Right lobe of liver (tissue), 6 donors: Measurements from ENCODE around the gene AMT. TPM values are rescaled to one million over a fixed set of nuclear protein-coding genes. Genes with fewer than 3 reads are reported as not detected.
A peak's percentile ranks its signal among the peaks of the same experiment; 100 is the strongest.
"Not testable (repeated sequence)": the region's sequence is repeated elsewhere in the genome, so short reads cannot be mapped to it uniquely, and the experiment has no call there.

ENCODE experiments used
- ATAC-seq, 4 donors: fragments of 200-7000 bp; cut with Tn5 transposase; one replicate each; pipeline ENCODE4 v1.9.1; 2020; ENCODE audit warnings: mild to moderate bottlenecking in 4 of 4, moderate library complexity in 4 of 4
- DNase-seq, 3 donors: peaks; one replicate each; pipeline ENCODE4 v3.0.0-alpha.2; 2020
- H3K27ac ChIP-seq, 3 donors: fragments of 200-600 bp; one replicate each; pipeline ENCODE4 v1.8.0; 2022
- H3K27me3 ChIP-seq, 2 donors: fragments of 200-600 bp; one replicate each; pipeline ENCODE4 v1.8.0; 2022
- H3K36me3 ChIP-seq, 4 donors: fragments of 200-600 bp; sonication (generic) in 1 of 4; one replicate each; pipeline versions ENCODE4 v1.5.1 to v1.8.0; 2017 to 2022; ENCODE audit warnings: control low read depth in 1 of 4
- H3K4me1 ChIP-seq, 4 donors: fragments of 200-600 bp; sonication (generic) in 1 of 4; one replicate each; pipeline versions ENCODE4 v1.5.1 to v1.8.0; 2017 to 2022; ENCODE audit warnings: control low read depth in 1 of 4
- H3K4me3 ChIP-seq, 3 donors: fragments of 200-600 bp; one replicate each; pipeline ENCODE4 v1.8.0; 2022
- H3K9me3 ChIP-seq, 4 donors: fragments of 200-600 bp; sonication (generic) in 1 of 4; one replicate each; pipeline versions ENCODE4 v1.5.1 to v1.8.0; 2017 to 2022; ENCODE audit warnings: control low read depth in 1 of 4
- POLR2A ChIP-seq: fragments of 450-650 bp; IDR thresholded peaks from one replicate; pipeline ENCODE4 v1.6.1; 2017; ENCODE audit warnings: antibody characterized with exemption, mild to moderate bottlenecking
- WGBS: methylation state at CpG from one replicate; pipeline ENCODE4 v1.1.6; 2018; ENCODE audit warnings: low coverage, low lambda C conversion rate; ENCODE audit not compliant: insufficient coverage; ENCODE audit errors: missing lambda C conversion rate; 5-methylcytosine and 5-hydroxymethylcytosine counted together
- intact Hi-C, 2 donors: fragments of 100-400 bp; cut with DNase I; formaldehyde crosslinking; loops; one replicate each; pipeline versions ENCODE4 v1.11.2 to v1.14.1; 2022
- total RNA-seq, 6 experiments: library from RNA; depleted of rRNA in 2 of 6; stranded (reverse); fragments of >200 nt in 2 of 6; fragmentation: NEBNext Ultra II Directional in 3 of 6; extraction: Animal tissue kit (Norgen Biotek cat#: 25700) in 3 of 6; gene quantifications; one replicate each; pipeline versions ENCODE4 v1.1.0 to v1.2.4, GENCODE V29; 2016 to 2023
- TF ChIP-seq, protein P1 (sequence below), 4 donors: fragments of 200-600 bp in 3 of 4; fragments of 450-650 bp in 1 of 4; IDR thresholded peaks; one replicate each; pipeline versions ENCODE4 v1.5.1 to v1.8.0; 2016 to 2022; ENCODE audit warnings: antibody characterized with exemption in 4 of 4, mild to moderate bottlenecking in 2 of 4
- donor health status: DM: no; HTN: yes; CAD: no.
- donor health status: DM: no; HTN: no; CAD: no.
- donor health status: DM: no; HTN: no; CAD: no.
- donor health status: DM: no; HTN: yes; CAD: no.
- donor health status: DM: no; HTN: yes; CAD: no.

The AMT gene
- total RNA-seq, 6 experiments from 2014 or later = 8.4 to 52.0 (median 31.3) TPM

DNA sequence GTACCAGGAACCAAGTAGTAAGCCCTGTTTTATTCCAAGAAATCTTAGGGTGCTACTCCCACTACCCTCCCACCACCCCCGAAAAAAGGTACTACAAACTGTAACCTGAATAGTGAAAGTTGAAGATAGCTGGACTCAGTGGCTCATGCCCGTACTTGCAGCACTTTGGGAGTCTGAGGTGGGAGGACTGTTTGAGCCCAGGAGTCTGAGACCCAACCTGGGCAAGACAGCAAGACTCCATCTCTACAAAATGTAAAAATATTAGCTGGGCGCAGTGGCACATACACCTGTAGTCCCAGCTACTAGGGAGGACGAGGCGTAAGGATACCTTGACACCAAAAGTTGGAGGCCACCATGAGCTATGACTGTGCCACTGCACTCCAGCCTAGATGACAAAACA, 18.4 kb downstream of the AMT start:
- ATAC-seq = no peak
- no peak for DNase-seq
- Histone ChIP-seq H3K36me3 (no peaks in the 10 kb centered on the region), H3K4me1 (peaks cover 0 to 19% (median 0%) of the 10 kb centered on the region in 4 donors), H3K27me3 (no peaks in the 10 kb centered on the region), H3K9me3 (no peaks in the 10 kb centered on the region), H3K4me3 (no peak overlapping the region), H3K27ac (no peak overlapping the region)
- 52% methylated on average over 2 of the region's 5 CpGs for WGBS
- intact Hi-C loops = no loop called here
- TF ChIP-seq POLR2A = no peak
- TF ChIP-seq, protein P1, sequence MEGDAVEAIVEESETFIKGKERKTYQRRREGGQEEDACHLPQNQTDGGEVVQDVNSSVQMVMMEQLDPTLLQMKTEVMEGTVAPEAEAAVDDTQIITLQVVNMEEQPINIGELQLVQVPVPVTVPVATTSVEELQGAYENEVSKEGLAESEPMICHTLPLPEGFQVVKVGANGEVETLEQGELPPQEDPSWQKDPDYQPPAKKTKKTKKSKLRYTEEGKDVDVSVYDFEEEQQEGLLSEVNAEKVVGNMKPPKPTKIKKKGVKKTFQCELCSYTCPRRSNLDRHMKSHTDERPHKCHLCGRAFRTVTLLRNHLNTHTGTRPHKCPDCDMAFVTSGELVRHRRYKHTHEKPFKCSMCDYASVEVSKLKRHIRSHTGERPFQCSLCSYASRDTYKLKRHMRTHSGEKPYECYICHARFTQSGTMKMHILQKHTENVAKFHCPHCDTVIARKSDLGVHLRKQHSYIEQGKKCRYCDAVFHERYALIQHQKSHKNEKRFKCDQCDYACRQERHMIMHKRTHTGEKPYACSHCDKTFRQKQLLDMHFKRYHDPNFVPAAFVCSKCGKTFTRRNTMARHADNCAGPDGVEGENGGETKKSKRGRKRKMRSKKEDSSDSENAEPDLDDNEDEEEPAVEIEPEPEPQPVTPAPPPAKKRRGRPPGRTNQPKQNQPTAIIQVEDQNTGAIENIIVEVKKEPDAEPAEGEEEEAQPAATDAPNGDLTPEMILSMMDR (IDR thresholded peaks at IDR 0.05) = no peak

DNA sequence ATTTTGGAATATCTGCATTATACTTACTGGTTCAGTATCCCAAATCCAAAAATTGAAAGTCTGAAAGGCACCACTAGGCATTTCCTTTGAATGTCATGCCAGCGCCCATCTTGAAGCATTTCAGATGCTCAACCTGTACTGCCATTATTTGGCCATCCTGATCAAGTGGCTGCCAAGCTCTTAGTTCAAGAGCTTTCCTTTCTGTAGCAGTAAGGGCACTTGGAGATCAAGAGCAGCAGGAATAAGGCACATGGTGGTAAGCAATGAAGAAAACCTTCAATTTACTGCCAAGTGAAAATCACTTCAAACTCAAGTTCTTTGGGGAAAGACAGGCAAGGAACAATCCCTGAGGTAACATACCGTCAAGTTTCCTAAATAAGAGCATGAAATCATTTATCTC, 20.5 kb downstream of the AMT start:
- Histone ChIP-seq H3K27me3 (no peaks in the 10 kb centered on the region), H3K4me3 (no peak overlapping the region), H3K27ac (no peak overlapping the region), H3K36me3 (peaks cover 0 to under 1% (median 0%) of the 10 kb centered on the region in 4 donors), H3K4me1 (peaks cover 0 to 15% (median 0%) of the 10 kb centered on the region in 4 donors), H3K9me3 (no peaks in the 10 kb centered on the region)
- WGBS = 89% methylated on average over 2 of the region's 2 CpGs
- TF ChIP-seq, protein P1 (IDR thresholded peaks at IDR 0.05) = no peak
- TF ChIP-seq POLR2A = no peak
- DNase-seq = no peak
- ATAC-seq = no peak
- intact Hi-C loops = no loop called here

DNA sequence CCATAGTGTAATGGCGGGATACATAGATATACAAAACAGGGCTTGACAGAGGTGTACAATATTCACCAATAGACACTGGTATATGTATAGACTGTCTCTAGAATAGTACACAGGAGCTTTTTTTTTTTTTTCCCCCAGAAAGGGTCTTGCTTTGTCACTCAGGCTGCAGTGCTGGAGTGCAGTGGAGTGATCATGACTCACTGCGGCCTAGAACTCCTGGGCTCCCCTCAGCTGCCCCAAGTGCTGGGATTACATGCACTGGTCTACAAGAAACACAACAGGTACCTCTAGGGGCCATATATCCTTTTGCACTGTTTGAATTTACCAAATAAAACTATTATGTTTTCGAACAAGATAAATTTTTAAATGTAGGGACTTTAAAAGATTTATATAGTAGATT, 22.8 kb downstream of the AMT start:
- DNase-seq = peak in 2 of 3 donors; percentile 0 to 15
- no peak overlapping the region for H3K27ac ChIP-seq
- peaks cover 0 to 10% (median 0%) of the 10 kb centered on the region in 4 donors for H3K36me3 ChIP-seq
- H3K4me3 ChIP-seq = no peak overlapping the region
- no peaks in the 10 kb centered on the region for H3K27me3 ChIP-seq
- 86% methylated on average over 3 of the region's 3 CpGs for WGBS
- no peak for ATAC-seq
- TF ChIP-seq POLR2A = no peak
- TF ChIP-seq, protein P1 (IDR thresholded peaks at IDR 0.05) = no peak
- peaks cover 0 to 9% (median 0%) of the 10 kb centered on the region in 4 donors for H3K4me1 ChIP-seq
- intact Hi-C loops = no loop called here
- no peaks in the 10 kb centered on the region for H3K9me3 ChIP-seq

DNA sequence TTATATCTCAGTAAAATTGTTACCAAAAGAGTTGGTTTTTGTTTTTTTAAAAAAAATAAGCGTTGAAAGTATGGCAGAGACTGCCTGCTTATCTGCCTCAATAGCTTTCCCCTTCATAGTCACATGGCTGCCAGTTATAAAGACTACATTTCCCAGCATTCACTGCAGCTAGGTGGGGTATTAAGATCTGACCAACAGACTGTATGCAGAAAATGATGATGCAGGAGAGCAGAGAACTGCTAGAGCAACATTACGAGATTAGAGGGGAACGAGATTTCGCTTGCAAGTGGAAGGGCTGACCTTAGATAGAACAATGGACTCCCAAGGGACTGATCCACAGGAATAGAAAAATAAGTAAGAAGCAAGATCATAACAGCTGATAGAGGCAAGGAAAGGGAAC, 24.8 kb downstream of the AMT start:
- H3K27ac ChIP-seq = no peak overlapping the region

DNA sequence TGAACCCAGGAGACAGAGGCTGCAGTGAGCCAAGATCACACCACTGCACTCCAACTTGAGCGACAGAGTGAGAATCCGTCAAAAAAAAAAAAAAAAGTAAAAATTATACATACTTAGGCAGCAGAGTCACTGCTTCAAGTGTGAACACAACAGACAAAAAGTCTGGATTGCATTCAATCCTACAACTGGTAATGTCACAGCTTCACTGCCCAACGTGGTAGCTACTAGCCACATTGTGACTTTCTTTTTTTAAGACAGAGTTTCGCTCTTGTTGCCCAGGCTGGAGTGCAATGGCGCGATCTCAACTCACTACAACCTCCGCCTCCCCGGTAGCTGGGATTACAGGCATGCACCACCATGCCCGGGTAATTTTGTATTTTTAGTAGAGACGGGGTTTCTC, 31.0 kb downstream of the AMT start:
- DNase-seq, H3K4me1 ChIP-seq, intact Hi-C loops, ATAC-seq, H3K9me3 ChIP-seq, H3K27ac ChIP-seq, H3K27me3 ChIP-seq, H3K4me3 ChIP-seq, H3K36me3 ChIP-seq: not testable (repeated sequence)
- WGBS = 70% methylated on average over 9 of the region's 10 CpGs

More for the DNA sequence above, 24.8 kb downstream of the AMT start:
- Histone ChIP-seq H3K27me3 (no peaks in the 10 kb centered on the region), H3K4me3 (no peak overlapping the region), H3K9me3 (no peaks in the 10 kb centered on the region), H3K4me1 (peaks cover 0 to 9% (median 0%) of the 10 kb centered on the region in 4 donors), H3K36me3 (peaks cover 0 to 13% (median 0%) of the 10 kb centered on the region in 4 donors)
- 50% methylated on average over 4 of the region's 4 CpGs for WGBS
- intact Hi-C loops = no loop called here
- ATAC-seq (peak; percentile 28 to 65 (median 58)), DNase-seq (no peak)
- TF ChIP-seq POLR2A = no peak
- TF ChIP-seq, protein P1 (IDR thresholded peaks at IDR 0.05) = no peak
